Neutrophil (primary cell): ENCODE results near the gene GRM3.

Experiments used
- H3K27ac ChIP-seq: fragments of 200-600 bp; sonication (generic); 2 replicates; pipeline ENCODE4 v1.5.1; 2016; ENCODE audit warnings: mild to moderate bottlenecking, moderate library complexity
- H3K27me3 ChIP-seq: fragments of 200-600 bp; sonication (generic); 2 replicates; pipeline ENCODE4 v1.6.0; 2016; ENCODE audit warnings: mild to moderate bottlenecking
- H3K36me3 ChIP-seq: fragments of 200-600 bp; sonication (generic); 2 replicates; pipeline ENCODE4 v1.5.1; 2017
- H3K4me1 ChIP-seq, 2 experiments: fragments of 200-600 bp in 1 of 2; sonication (generic) in 1 of 2; 1 replicate in 1 of 2; 2 replicates in 1 of 2; pipeline versions ENCODE4 v1.5.1 to v1.6.1; 2013 to 2016; ENCODE audit warnings: low read depth in 1 of 2, low read length in 1 of 2, mild to moderate bottlenecking in 1 of 2, moderate library complexity in 1 of 2; ENCODE audit not compliant: control insufficient read depth in 1 of 2, insufficient read depth in 1 of 2
- H3K4me3 ChIP-seq, 2 experiments: fragments of 200-600 bp in 1 of 2; sonication (generic) in 1 of 2; 1 replicate in 1 of 2; 2 replicates in 1 of 2; pipeline ENCODE4 v1.5.1; 2013 to 2016; ENCODE audit warnings: low read depth in 1 of 2, low read length in 1 of 2, mild to moderate bottlenecking in 1 of 2, moderate library complexity in 1 of 2
- H3K9me3 ChIP-seq: fragments of 200-600 bp; sonication (generic); 2 replicates; pipeline ENCODE4 v1.5.1; 2016
- TF ChIP-seq, protein P1 (sequence below): fragments of 200-600 bp; sonication (generic); IDR thresholded peaks from 2 replicates; pipeline ENCODE4 v1.5.1; 2016; ENCODE audit warnings: antibody characterized with exemption

Gene GRM3

DNA sequence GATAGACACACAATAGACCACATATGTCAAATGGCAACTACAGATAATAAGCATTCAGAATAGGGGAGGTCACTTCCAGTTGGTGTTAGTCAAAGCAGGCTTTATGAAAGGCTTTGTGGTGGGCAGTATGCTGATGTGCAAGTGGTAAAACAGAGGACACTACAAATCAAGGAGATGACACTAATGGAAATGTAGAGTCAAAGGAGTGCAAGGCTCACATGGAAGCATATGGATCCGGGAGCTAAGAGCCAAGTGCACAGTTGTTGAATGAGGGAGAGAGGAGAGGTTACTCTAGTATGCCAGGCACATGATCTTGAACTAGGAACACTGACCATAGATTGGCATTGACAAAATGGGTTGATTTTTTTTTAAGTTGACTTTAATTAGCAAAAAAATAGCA is 62.7 kb downstream of the GRM3 start:
- H3K27ac ChIP-seq: no peak overlapping the region
- TF ChIP-seq, protein P1, sequence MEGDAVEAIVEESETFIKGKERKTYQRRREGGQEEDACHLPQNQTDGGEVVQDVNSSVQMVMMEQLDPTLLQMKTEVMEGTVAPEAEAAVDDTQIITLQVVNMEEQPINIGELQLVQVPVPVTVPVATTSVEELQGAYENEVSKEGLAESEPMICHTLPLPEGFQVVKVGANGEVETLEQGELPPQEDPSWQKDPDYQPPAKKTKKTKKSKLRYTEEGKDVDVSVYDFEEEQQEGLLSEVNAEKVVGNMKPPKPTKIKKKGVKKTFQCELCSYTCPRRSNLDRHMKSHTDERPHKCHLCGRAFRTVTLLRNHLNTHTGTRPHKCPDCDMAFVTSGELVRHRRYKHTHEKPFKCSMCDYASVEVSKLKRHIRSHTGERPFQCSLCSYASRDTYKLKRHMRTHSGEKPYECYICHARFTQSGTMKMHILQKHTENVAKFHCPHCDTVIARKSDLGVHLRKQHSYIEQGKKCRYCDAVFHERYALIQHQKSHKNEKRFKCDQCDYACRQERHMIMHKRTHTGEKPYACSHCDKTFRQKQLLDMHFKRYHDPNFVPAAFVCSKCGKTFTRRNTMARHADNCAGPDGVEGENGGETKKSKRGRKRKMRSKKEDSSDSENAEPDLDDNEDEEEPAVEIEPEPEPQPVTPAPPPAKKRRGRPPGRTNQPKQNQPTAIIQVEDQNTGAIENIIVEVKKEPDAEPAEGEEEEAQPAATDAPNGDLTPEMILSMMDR: no peak
- no peak overlapping the region for H3K4me3 ChIP-seq

DNA sequence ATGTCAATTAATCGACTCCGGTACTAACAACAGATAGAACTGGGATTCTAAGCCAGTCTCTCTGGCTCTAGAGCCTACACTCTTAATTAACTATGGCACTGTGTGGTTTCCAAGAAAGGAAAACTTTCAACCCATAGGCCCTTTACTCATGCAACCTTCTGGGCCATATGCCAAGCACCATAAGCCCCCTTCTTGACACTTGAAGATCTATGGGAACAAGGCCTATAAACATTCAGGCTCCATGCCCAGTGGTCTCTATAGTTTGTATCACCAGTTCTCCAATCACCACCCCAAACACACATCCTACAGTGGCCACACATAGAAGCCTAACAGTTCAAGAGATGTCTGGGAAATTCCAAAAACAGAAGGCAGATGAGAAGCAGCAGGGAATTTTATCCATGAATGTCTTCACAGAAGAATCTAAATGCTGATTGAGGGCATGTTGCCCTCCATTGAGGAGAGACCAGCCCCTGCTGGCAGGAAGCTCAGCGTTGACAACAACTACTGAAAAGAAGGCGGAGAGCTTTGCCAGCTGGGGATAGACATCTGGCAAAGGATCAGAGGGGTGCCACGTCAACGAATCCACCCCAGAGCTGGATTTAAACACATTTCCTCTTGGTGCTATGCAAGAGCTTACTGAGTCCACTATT is 64.4 kb downstream of the GRM3 start:
- no peaks in the 10 kb centered on the region for H3K9me3 ChIP-seq
- H3K4me1 ChIP-seq: no peaks in the 10 kb centered on the region
- H3K27me3 ChIP-seq: no peaks in the 10 kb centered on the region
- TF ChIP-seq, protein P1: no peak
- no peak overlapping the region for H3K4me3 ChIP-seq
- no peaks in the 10 kb centered on the region for H3K36me3 ChIP-seq
- H3K27ac ChIP-seq: no peak overlapping the region

More for the DNA sequence above, 62.7 kb downstream of the GRM3 start:
- Histone ChIP-seq H3K9me3 (no peaks in the 10 kb centered on the region), H3K4me1 (no peaks in the 10 kb centered on the region), H3K27me3 (no peaks in the 10 kb centered on the region), H3K36me3 (no peaks in the 10 kb centered on the region)

DNA sequence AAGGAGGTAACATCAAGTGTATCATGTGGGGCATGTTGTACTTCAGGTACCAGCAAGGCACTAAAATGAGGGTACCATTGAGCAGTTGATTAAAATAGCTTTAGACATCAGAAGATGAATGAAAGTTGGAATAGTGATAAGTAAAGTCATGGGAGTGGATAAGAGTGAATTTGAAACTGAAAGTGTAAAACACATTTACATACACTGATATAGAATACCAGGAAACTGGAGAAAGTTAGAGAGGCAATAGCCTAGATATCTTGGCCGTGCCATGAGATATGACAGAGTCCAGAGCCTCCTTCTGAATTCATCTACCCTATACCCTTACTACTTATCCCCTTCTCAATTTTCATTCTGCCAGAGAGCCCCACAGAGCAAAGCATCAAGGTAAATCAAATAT is 76.6 kb downstream of the GRM3 start:
- no peak overlapping the region for H3K4me3 ChIP-seq
- TF ChIP-seq, protein P1: no peak
- no peaks in the 10 kb centered on the region for H3K36me3 ChIP-seq
- H3K27me3 ChIP-seq: no peaks in the 10 kb centered on the region
- no peak overlapping the region for H3K27ac ChIP-seq
- H3K4me1 ChIP-seq: no peaks in the 10 kb centered on the region
- H3K9me3 ChIP-seq: no peaks in the 10 kb centered on the region

DNA sequence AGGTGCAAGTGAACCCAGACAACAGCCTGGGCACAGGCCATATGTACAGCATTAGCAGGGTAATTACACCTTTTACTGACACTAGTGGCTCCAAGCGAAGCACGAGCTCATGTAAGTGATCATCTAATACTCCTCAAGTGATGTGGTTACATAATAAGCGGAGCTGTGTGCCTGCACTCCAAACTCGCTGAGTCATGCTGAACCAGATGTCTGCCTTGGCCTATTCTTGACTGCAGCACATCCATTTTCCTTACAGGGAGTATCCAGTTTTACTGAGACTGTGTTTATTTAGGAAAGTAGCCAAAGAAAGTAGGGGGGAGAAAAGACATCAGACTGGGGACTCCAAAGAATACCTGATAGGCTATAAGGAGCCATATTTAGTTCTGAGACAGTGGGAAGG is 90.1 kb downstream of the GRM3 start:
- H3K4me3 ChIP-seq: no peak overlapping the region
- no peak overlapping the region for H3K27ac ChIP-seq
- TF ChIP-seq, protein P1: no peak
- no peaks in the 10 kb centered on the region for H3K9me3 ChIP-seq
- no peaks in the 10 kb centered on the region for H3K27me3 ChIP-seq
- no peaks in the 10 kb centered on the region for H3K4me1 ChIP-seq
- H3K36me3 ChIP-seq: no peaks in the 10 kb centered on the region

DNA sequence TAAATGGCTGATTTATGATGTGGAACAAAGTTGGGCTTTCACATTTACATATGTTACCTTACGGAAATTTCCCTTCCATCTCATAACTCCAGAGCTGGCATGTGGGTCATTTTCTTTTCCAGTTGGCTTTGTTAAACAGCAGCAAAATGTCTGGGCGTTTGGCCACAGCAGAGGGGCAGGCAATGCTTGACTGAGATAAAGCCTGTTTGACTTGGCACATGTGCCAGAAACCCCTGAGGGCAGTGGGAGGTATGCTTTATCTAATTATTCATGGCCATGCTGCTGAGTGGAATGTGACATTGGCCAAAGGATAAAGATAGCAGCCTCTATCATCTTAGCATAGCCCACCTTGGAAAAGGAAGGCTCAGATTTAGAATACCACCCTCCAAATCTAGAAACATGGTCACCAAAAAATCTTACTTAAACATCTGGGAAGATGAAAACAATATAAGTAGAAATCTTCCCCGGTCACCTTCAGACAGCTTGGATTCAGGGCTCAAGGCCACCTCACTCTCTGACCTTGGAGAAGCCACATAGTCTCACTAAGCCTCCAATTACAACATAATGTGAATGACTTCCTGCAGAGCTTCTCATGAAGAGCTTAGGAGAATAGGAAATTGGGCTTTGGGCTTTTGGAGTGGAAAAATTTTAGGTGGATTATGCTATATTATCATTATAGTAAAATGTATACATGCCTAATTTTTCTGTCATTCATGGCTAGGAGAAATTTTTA is 101.5 kb downstream of the GRM3 start:
- H3K36me3 ChIP-seq: no peaks in the 10 kb centered on the region
- H3K4me1 ChIP-seq: no peaks in the 10 kb centered on the region
- H3K4me3 ChIP-seq: no peak overlapping the region
- H3K27me3 ChIP-seq: no peaks in the 10 kb centered on the region
- TF ChIP-seq, protein P1: no peak
- H3K9me3 ChIP-seq: no peaks in the 10 kb centered on the region
- H3K27ac ChIP-seq: no peak overlapping the region
